Measurements from ENCODE around the gene NSFL1C.
A peak's percentile ranks its signal among the peaks of the same experiment; 100 is the strongest.

Gene NSFL1C

GRCh38 chr20:1467082-1467354 lies 369 bp upstream of the NSFL1C start:
- Histone ChIP-seq H4K20me1 (ENCODE audit: insufficient read depth, low read length) (peaks cover 37% of the 10 kb centered on the region), H3K9me3 (ENCODE audit: insufficient read depth, low read length, severe bottlenecking) (no peaks in the 10 kb centered on the region), H3K27me3 (ENCODE audit: insufficient read depth, low read length, poor library complexity) (no peaks in the 10 kb centered on the region), H3K4me3 (ENCODE audit: low read depth in 1 of 2, low read length in 2 of 2) (peak overlapping the region in 1 of 2 experiments; percentile 92; a peak in 2 of 4 replicates), H3K4me2 (ENCODE audit: insufficient read depth, low read length) (peak overlapping the region; percentile 73), H3K4me1 (ENCODE audit: insufficient read depth, low read length) (peaks cover 32% of the 10 kb centered on the region), H3K79me2 (ENCODE audit: insufficient read depth, low read length) (peaks cover 42% of the 10 kb centered on the region), H3K27ac (ENCODE audit: low read length) (no peak overlapping the region), H3K36me3 (ENCODE audit: insufficient read depth, low read length) (peaks cover 29% of the 10 kb centered on the region), H3K9ac (ENCODE audit: low read depth, low read length) (no peak overlapping the region), H2AFZ (ENCODE audit: low read depth, low read length) (peak overlapping the region; percentile 55)
- TF ChIP-seq EZH2 (IDR thresholded peaks at IDR 0.05; ENCODE audit: borderline replicate concordance, low read depth, low read length, severe bottlenecking): no peak
- no peak for TF ChIP-seq CTCF (IDR thresholded peaks at IDR 0.05; ENCODE audit: borderline replicate concordance, extremely low read depth, low read length, poor library complexity, severe bottlenecking)
- DNase-seq (no peak), ATAC-seq (ENCODE audit: insufficient read depth, low read depth) (no peak)

- H4K20me1 ChIP-seq (ENCODE audit: insufficient read depth, low read length): peaks cover 48% of the 10 kb centered on the region
- TF ChIP-seq CTCF (IDR thresholded peaks at IDR 0.05; ENCODE audit: borderline replicate concordance, extremely low read depth, low read length, poor library complexity, severe bottlenecking) (no peak), EZH2 (IDR thresholded peaks at IDR 0.05; ENCODE audit: borderline replicate concordance, low read depth, low read length, severe bottlenecking) (no peak)
- DNase-seq: no peak
- no peaks in the 10 kb centered on the region for H3K27me3 ChIP-seq (ENCODE audit: insufficient read depth, low read length, poor library complexity)
- peak overlapping the region; percentile 88 for H2AFZ ChIP-seq (ENCODE audit: low read depth, low read length)
- peak overlapping the region; percentile 42 to 92 for H3K4me3 ChIP-seq (ENCODE audit: low read depth in 1 of 2, low read length in 2 of 2)
- peaks cover 32% of the 10 kb centered on the region for H3K4me1 ChIP-seq (ENCODE audit: insufficient read depth, low read length)
- no peak for ATAC-seq (ENCODE audit: insufficient read depth, low read depth)
- H3K9ac ChIP-seq (ENCODE audit: low read depth, low read length): peak overlapping the region; percentile 87
- H3K9me3 ChIP-seq (ENCODE audit: insufficient read depth, low read length, severe bottlenecking): no peaks in the 10 kb centered on the region
- peak overlapping the region; percentile 73 for H3K4me2 ChIP-seq (ENCODE audit: insufficient read depth, low read length)
- peaks cover 56% of the 10 kb centered on the region for H3K79me2 ChIP-seq (ENCODE audit: insufficient read depth, low read length)
- H3K27ac ChIP-seq (ENCODE audit: low read length): peak overlapping the region; percentile 73
- H3K36me3 ChIP-seq (ENCODE audit: insufficient read depth, low read length): peaks cover 43% of the 10 kb centered on the region
Observed at GRCh38 chr20:1465470-1466210, 1.0 kb downstream of the NSFL1C start.

DNA sequence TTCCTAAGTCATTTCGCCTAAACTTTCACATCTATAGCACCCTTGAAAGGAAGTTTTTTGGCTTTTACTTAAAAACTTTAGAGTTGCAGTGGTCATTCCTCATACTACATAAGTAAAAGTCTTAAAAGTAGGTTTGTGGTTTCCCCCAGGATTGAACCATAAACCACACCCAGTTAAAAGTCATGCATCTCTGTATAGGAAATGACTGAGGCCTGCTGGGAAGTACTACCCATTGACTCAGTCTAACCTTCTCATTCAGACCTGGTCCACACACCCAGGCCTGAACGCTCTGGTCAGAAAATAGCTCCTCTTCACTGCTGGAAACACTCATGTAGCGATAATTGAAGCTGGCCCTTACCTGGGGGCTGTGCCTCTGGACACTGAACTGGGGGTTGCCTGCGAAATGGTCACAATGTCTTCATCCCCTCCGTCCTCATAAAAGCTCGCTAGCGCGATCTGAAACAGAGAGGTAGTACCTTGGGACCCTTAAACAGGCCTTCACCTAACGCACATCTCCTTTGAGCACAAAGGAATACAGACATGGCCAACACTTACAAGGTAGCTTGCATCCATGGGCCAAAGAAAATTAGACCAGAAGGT lies 2.6 kb downstream of the NSFL1C start:
- no peak for ATAC-seq (ENCODE audit: insufficient read depth, low read depth)
- Histone ChIP-seq H3K9ac (ENCODE audit: low read depth, low read length) (no peak overlapping the region), H3K9me3 (ENCODE audit: insufficient read depth, low read length, severe bottlenecking) (no peaks in the 10 kb centered on the region), H3K79me2 (ENCODE audit: insufficient read depth, low read length) (peaks cover 71% of the 10 kb centered on the region), H3K27me3 (ENCODE audit: insufficient read depth, low read length, poor library complexity) (no peaks in the 10 kb centered on the region), H3K27ac (ENCODE audit: low read length) (no peak overlapping the region), H3K4me2 (ENCODE audit: insufficient read depth, low read length) (peak overlapping the region; percentile 73; the same call in 1 of the 2 replicates), H4K20me1 (ENCODE audit: insufficient read depth, low read length) (peaks cover 57% of the 10 kb centered on the region), H3K4me1 (ENCODE audit: insufficient read depth, low read length) (peaks cover 32% of the 10 kb centered on the region), H3K36me3 (ENCODE audit: insufficient read depth, low read length) (peaks cover 59% of the 10 kb centered on the region), H3K4me3 (ENCODE audit: low read depth in 1 of 2, low read length in 2 of 2) (no peak overlapping the region), H2AFZ (ENCODE audit: low read depth, low read length) (no peak overlapping the region)
- no peak for DNase-seq
- no peak for TF ChIP-seq EZH2 (IDR thresholded peaks at IDR 0.05; ENCODE audit: borderline replicate concordance, low read depth, low read length, severe bottlenecking)
- no peak for TF ChIP-seq CTCF (IDR thresholded peaks at IDR 0.05; ENCODE audit: borderline replicate concordance, extremely low read depth, low read length, poor library complexity, severe bottlenecking)
